Heart right ventricle (tissue), 16 donors: ENCODE measurements around the gene TTN. TPM values are rescaled to one million over a fixed set of nuclear protein-coding genes. Genes with fewer than 3 reads are reported as not detected.

ENCODE experiments used
- ATAC-seq, 8 donors: fragments of 200-7000 bp; cut with Tn5 transposase; one replicate each; pipeline ENCODE4 v1.9.1; 2020; ENCODE audit warnings: mild to moderate bottlenecking in 8 of 8, moderate library complexity in 8 of 8, moderate number of reproducible peaks in 1 of 8
- DNase-seq, 2 donors: peaks; one replicate each; pipeline ENCODE4 v3.0.0-alpha.2; 2020
- H3K27ac ChIP-seq, 10 donors: fragments of 200-600 bp; sonication (generic) in 2 of 10; one replicate each; pipeline versions ENCODE4 v1.5.0 to v1.8.0; 2020 to 2022; ENCODE audit warnings: mild to moderate bottlenecking in 3 of 10
- H3K27me3 ChIP-seq, 7 donors: fragments of 200-600 bp; one replicate each; pipeline ENCODE4 v1.8.0; 2021 to 2022; ENCODE audit warnings: mild to moderate bottlenecking in 2 of 7
- H3K36me3 ChIP-seq, 9 donors: fragments of 200-600 bp; sonication (generic) in 1 of 9; one replicate each; pipeline versions ENCODE4 v1.5.0 to v1.8.0; 2020 to 2022; ENCODE audit warnings: mild to moderate bottlenecking in 2 of 9
- H3K4me1 ChIP-seq, 9 donors: fragments of 200-600 bp; sonication (generic) in 1 of 9; one replicate each; pipeline versions ENCODE4 v1.5.0 to v1.8.0; 2020 to 2022; ENCODE audit warnings: mild to moderate bottlenecking in 4 of 9
- H3K4me3 ChIP-seq, 10 donors: fragments of 200-600 bp; sonication (generic) in 2 of 10; one replicate each; pipeline versions ENCODE4 v1.5.0 to v1.8.0; 2020 to 2022; ENCODE audit warnings: mild to moderate bottlenecking in 7 of 10, moderate library complexity in 2 of 10
- H3K9me3 ChIP-seq, 11 donors: fragments of 200-600 bp in 10 of 11; sonication (generic) in 2 of 11; one replicate each; pipeline versions ENCODE4 v1.5.0 to v1.8.0; 2013 to 2022; ENCODE audit warnings: mild to moderate bottlenecking in 2 of 11, control low read depth in 1 of 11, moderate library complexity in 1 of 11
- WGBS, 2 donors: extraction: QIAGEN DNeasy Blood & Tissue Kit; methylation state at CpG; one replicate each; pipeline ENCODE4 v1.1.7; 2013; ENCODE audit warnings: inconsistent platforms in 1 of 2; 5-methylcytosine and 5-hydroxymethylcytosine counted together
- intact Hi-C, 10 donors: fragments of 100-400 bp; cut with DNase I; formaldehyde crosslinking; loops; one replicate each; pipeline versions ENCODE4 v1.11.1 to v1.14.2; 2022
- polyA plus RNA-seq, 2 donors: library from polyadenylated mRNA; stranded (reverse); fragments of 200-250 nt; gene quantifications; one replicate each; pipeline ENCODE4 v1.2.3, GENCODE V29; 2013
- total RNA-seq, 10 donors: library from RNA; stranded (reverse); fragmentation: NEBNext Ultra II Directional in 3 of 10; extraction: Animal tissue kit (Norgen Biotek cat#: 25700) in 3 of 10; gene quantifications; one replicate each; pipeline versions ENCODE4 v1.2.1 to v1.2.4, GENCODE V29; 2021 to 2023
- TF ChIP-seq, protein P1 (sequence below), 9 donors: fragments of 200-600 bp; sonication (generic) in 2 of 9; IDR thresholded peaks; one replicate each; pipeline versions ENCODE4 v1.5.0 to v1.8.0; 2021 to 2022; ENCODE audit warnings: antibody characterized with exemption in 9 of 9, mild to moderate bottlenecking in 5 of 9, moderate library complexity in 1 of 9
- donor health status: Arrhythmogenic right ventricular cardiomyopathy.
- donor health status: ischemic (EF 13 %, LVEDD 7.1; RV severe dilation, severe dysfunction).
- donor health status: healthy with polysubstance abuse.
- donor health status: DM: no; HTN: yes; CAD: no.
- donor health status: DM: no; HTN: no; CAD: no.
- donor health status: ischemic (EF 25% LVEDD 6.9; RV normal size, moderate dysfunction).
- donor health status: ischemic (EF 25% LVEDD 5.7; RV mildly dilated, moderate dysfunction).
- donor health status: healthy.
- donor health status: DM: yes; HTN: yes; CAD: no.
- donor health status: Ischemic cardiomyopathy.
- donor health status: ischemic (EF 35%, LVEDD 5.7; RV mildly dilated, moderate dysfunction).
- donor health status: nonischemic (EF 11% LVEDD 7.7; RV severe dilation, severe dysfunction).
- donor health status: DM: yes; HTN: yes; CAD: no.
- donor health status: PGD.
- donor health status: ischemic (EF 29% LVEDD 5.4; RV normal size, mild dysfunction).
- donor health status: nonischemic (EF 23%, LVEDD 6.1; RV moderate dilation, normal function).

The TTN gene
- total and polyA plus RNA-seq, 12 donors: 65.7 to 4,921 (median 3,636) TPM

DNA sequence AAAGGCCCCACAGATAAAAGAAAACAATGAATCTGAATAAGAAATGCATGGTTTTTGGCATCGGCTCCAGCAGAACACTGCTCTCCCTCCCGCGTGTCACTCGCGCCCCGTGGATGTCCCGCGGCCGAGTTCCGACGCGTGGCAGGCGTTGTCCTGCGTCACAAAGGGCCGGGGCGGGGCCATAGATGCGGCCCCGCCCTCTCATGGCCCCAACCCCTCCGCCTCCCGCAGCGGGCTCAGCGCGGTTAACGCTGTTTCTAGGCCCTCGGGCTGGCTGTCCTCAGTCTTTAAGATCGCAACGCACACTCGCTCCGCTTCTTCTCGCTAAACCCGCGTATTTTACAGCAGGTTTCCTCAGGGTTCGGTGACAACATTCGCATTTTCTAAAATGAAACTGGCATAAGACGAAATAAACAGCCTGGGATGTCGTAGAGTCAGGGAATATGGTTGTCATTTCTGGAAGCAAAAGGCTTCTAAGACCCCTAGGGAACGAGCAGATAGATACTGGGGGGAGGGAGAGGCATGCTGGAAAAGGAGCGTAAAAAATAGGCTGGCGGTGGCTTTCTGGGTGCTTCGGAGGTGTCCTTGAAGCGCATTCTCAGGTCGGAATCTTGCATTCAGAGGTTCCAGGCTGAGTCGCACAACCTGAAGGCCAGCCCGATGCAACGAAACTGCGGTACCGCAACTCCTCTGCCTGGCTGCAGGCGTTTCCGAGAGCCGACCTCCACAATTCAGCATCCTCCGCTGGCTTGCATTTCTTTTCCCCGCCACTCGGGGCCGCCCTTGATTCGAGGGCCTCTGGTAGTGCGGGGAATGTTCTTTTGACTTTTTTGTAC is 328.6 kb downstream of the TTN start, which contains the start of gene FKBP7:
TSS of gene FKBP7 (minus strand) at position 162 of the 836 bp plus-strand sequence. CDS start at position 61, 101 bp downstream.
- intact Hi-C loops: loop anchor here in 3 of 10 donors (1.0 to 2.0 kb wide), 2 partner anchors 27 to 28 kb away; partner anchors contain the start of genes PJVK (in 3 of the 3) and PRKRA (in 3 of the 3)
- no peaks in the 10 kb centered on the region for H3K27me3 ChIP-seq
- peak; percentile 84 to 94 (median 86) for ATAC-seq
- no peaks in the 10 kb centered on the region for H3K36me3 ChIP-seq
- H3K9me3 ChIP-seq: no peaks in the 10 kb centered on the region
- WGBS, 2 donors: 1% methylated on average over 56 of the region's 56 CpGs
- H3K4me3 ChIP-seq: peak within 1 kb of the TSS; percentile 18 to 92 (median 75)
- peaks cover 0 to 57% (median 48%) of the 10 kb centered on the region in 9 donors for H3K4me1 ChIP-seq
- TF ChIP-seq, protein P1, sequence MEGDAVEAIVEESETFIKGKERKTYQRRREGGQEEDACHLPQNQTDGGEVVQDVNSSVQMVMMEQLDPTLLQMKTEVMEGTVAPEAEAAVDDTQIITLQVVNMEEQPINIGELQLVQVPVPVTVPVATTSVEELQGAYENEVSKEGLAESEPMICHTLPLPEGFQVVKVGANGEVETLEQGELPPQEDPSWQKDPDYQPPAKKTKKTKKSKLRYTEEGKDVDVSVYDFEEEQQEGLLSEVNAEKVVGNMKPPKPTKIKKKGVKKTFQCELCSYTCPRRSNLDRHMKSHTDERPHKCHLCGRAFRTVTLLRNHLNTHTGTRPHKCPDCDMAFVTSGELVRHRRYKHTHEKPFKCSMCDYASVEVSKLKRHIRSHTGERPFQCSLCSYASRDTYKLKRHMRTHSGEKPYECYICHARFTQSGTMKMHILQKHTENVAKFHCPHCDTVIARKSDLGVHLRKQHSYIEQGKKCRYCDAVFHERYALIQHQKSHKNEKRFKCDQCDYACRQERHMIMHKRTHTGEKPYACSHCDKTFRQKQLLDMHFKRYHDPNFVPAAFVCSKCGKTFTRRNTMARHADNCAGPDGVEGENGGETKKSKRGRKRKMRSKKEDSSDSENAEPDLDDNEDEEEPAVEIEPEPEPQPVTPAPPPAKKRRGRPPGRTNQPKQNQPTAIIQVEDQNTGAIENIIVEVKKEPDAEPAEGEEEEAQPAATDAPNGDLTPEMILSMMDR (IDR thresholded peaks at IDR 0.05): peak; percentile 39 to 82 (median 64)
- DNase-seq: peak; percentile 86 to 89
- H3K27ac ChIP-seq: peak within 1 kb of the TSS; percentile 81 to 97 (median 93)

DNA sequence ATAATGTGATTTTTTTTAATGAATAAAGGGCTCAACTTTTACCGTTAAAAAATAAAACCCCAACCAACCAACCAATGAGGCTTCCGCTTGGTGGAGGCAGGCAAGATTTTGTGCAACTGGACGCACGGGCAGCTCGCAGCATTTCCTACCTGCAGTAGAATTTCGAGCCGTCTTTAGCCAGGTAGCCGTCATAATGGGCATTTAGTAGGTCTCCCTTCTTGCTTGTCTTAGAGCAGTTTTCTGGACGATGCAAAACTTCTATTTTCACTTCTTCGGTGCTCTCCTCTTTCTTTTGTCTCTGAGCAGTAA is 329.1 kb downstream of the TTN start:
- ATAC-seq: no peak
- no peaks in the 10 kb centered on the region for H3K36me3 ChIP-seq
- 2% methylated on average over 10 of the region's 10 CpGs for WGBS, 2 donors
- H3K27me3 ChIP-seq: no peaks in the 10 kb centered on the region
- TF ChIP-seq, protein P1 (IDR thresholded peaks at IDR 0.05): no peak
- no peak for DNase-seq
- intact Hi-C loops: loop anchor here in 3 of 10 donors (1.0 to 2.0 kb wide), 2 partner anchors 27 kb away; partner anchors contain the start of genes PJVK (in 3 of the 3) and PRKRA (in 3 of the 3)
- peak overlapping the region; percentile 18 to 92 (median 73) for H3K4me3 ChIP-seq
- no peaks in the 10 kb centered on the region for H3K9me3 ChIP-seq
- H3K4me1 ChIP-seq: peaks cover 0 to 54% (median 44%) of the 10 kb centered on the region in 9 donors
- H3K27ac ChIP-seq: peak overlapping the region; percentile 81 to 97 (median 93)

DNA sequence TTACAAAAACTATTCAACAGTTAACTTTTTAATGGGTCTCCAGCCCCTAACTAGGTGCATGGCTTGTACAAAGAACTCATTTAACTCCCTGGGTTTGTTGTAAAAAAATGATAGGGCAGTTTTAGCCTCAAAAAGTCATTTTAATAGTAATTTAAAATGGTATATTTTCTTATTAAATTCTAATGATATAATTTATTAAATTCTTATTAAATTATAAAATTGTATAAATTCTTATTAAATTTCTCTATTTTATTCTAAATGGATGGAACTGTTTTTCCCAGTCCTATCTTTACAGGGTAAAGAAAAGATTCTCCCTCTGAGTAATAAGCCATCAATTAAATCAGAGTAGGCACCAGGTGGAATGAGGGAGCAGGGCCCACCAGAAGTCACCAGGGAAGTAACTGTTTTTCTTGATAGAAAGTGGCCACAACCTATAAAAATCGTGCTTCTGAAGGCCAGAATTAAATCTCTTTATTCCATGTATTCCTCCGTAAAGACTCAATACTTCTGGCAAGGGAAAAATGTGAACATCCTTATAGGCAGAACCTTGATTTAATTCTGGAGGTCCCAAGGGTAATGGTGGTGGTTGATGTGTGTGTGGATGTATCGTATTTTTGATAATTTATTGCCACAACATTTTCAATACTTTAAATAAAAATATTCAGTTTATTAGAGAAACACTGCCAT is 329.6 kb downstream of the TTN start:
- Histone ChIP-seq H3K27me3 (no peaks in the 10 kb centered on the region), H3K36me3 (no peaks in the 10 kb centered on the region), H3K9me3 (no peaks in the 10 kb centered on the region), H3K27ac (peak overlapping the region; percentile 81 to 97 (median 93)), H3K4me1 (peaks cover 0 to 49% (median 39%) of the 10 kb centered on the region in 9 donors), H3K4me3 (peak overlapping the region; percentile 18 to 92 (median 73))
- TF ChIP-seq, protein P1 (IDR thresholded peaks at IDR 0.05): no peak
- DNase-seq (no peak), ATAC-seq (no peak)
- intact Hi-C loops: loop anchor here in 4 of 10 donors (1.0 to 2.0 kb wide), 2 partner anchors 26 to 27 kb away; partner anchors contain the start of genes PJVK (in 4 of the 4) and PRKRA (in 4 of the 4)
- 19 to 20% methylated on average over 3 of the region's 3 CpGs for WGBS, 2 donors

DNA sequence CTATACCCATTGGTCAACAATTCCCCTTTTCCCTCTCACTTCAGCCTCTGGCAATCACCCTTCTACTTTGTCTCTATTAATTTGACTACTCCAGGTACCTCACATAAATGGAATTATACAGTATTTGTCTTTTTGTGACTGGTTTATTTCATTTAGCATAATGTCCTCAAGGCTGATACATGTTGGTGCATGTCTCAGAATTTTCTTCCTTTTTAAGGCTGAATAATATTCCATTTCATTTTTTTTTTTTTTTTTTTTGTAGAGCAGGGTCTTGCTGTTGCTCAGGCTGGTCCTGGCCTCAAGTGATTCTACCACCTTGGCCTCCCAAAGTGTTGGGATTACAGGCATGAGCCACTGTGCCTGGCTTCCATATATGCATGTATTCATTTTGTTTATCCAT is 330.7 kb downstream of the TTN start:
- intact Hi-C loops: loop anchor here in 1 of 10 donors (2.0 kb wide), 1 partner anchor 26 kb away; the partner anchor contains the start of genes PJVK and PRKRA
- DNase-seq (no peak), ATAC-seq (no peak)
- no peaks in the 10 kb centered on the region for H3K36me3 ChIP-seq
- no peak overlapping the region for H3K4me3 ChIP-seq
- no peaks in the 10 kb centered on the region for H3K9me3 ChIP-seq
- TF ChIP-seq, protein P1 (IDR thresholded peaks at IDR 0.05): no peak
- no peaks in the 10 kb centered on the region for H3K27me3 ChIP-seq
- peaks cover 0 to 38% (median 28%) of the 10 kb centered on the region in 9 donors for H3K4me1 ChIP-seq
- no peak overlapping the region for H3K27ac ChIP-seq
